K562 (cell line): ENCODE data around the gene PDCD7. TPM values are rescaled to one million over a fixed set of nuclear protein-coding genes. Genes with fewer than 3 reads are reported as not detected.
A peak's percentile ranks its signal among the peaks of the same experiment; 100 is the strongest.

ENCODE experiments used
- ARID1B ChIP-seq: fragments of 450-650 bp; IDR thresholded peaks from 2 replicates; pipeline ENCODE4 v1.6.1; 2016; ENCODE audit warnings: antibody characterized with exemption, mild to moderate bottlenecking, inconsistent platforms
- ARID4B ChIP-seq: sonication (generic); formaldehyde crosslinking; IDR thresholded peaks from 2 replicates; pipeline ENCODE4 v1.8.0; 2022; ENCODE audit warnings: mild to moderate bottlenecking, missing genetic modification reagents
- E2F3 ChIP-seq: fragments of 250-450 bp; sonication (Bioruptor Pico); IDR thresholded peaks from 2 replicates; pipeline ENCODE4 v1.4.0; 2020; ENCODE audit warnings: mild to moderate bottlenecking
- ETV1 ChIP-seq: fragments of 450-650 bp; conservative IDR thresholded peaks from 2 replicates; pipeline ENCODE4 v1.6.1; 2016; ENCODE audit warnings: missing genetic modification characterization, control low read depth, low read depth, missing compliant biosample characterization
- JUND ChIP-seq, 2 experiments: IDR thresholded peaks; 2 replicates in 1 of 2; 3 replicates in 1 of 2; pipeline ENCODE4 v1.6.1; 2011; ENCODE audit warnings: borderline replicate concordance in 2 of 2, low read depth in 2 of 2, low read length in 2 of 2, improper control_type of control experiment in 1 of 2, missing biosample characterization in 1 of 2, missing genetic modification characterization in 1 of 2, missing genetic modification reagents in 1 of 2
- KLF1 ChIP-seq: fragments of 450-650 bp; IDR thresholded peaks from 2 replicates; pipeline ENCODE4 v1.6.1; 2016; ENCODE audit warnings: missing genetic modification characterization, missing compliant biosample characterization
- LEF1 ChIP-seq: fragments of 450-650 bp; IDR thresholded peaks from 2 replicates; pipeline ENCODE4 v1.6.1; 2016; ENCODE audit warnings: mild to moderate bottlenecking
- NONO ChIP-seq, 2 experiments: fragments of 200-400 bp in 1 of 2; fragments of 450-650 bp in 1 of 2; formaldehyde crosslinking in 1 of 2; IDR thresholded peaks; 2 replicates each; pipeline ENCODE4 v1.6.1; 2017; ENCODE audit warnings: low read depth in 2 of 2, mild to moderate bottlenecking in 2 of 2, moderate library complexity in 2 of 2, low read length in 1 of 2
- RB1 ChIP-seq: fragments of 450-650 bp; IDR thresholded peaks from 2 replicates; pipeline ENCODE4 v1.6.1; 2017; ENCODE audit warnings: low read depth, mild to moderate bottlenecking
- ZNF609 ChIP-seq: sonication (generic); formaldehyde crosslinking; IDR thresholded peaks from 2 replicates; pipeline ENCODE4 v1.8.1; 2023; ENCODE audit warnings: missing genetic modification reagents, mild to moderate bottlenecking, borderline replicate concordance
- polyA plus RNA-seq, 8 experiments: library from polyadenylated mRNA; depleted of rRNA in 4 of 8; stranded (reverse) in 5 of 8; unstranded in 3 of 8; fragments of >200 nt; fragmentation: Nextera tagmentation in 2 of 8; fragmentation: Illumina TruSeq in 1 of 8; extraction: Ambion mirVana in 2 of 8; extraction: Trizol in 1 of 8; gene quantifications; 2 replicates each; pipeline versions ENCODE4 v1.2.1 to v1.2.3, GENCODE V29; 2011 to 2014; ENCODE audit warnings: inconsistent platforms in 1 of 8, missing spikeins in 1 of 8
- total RNA-seq, 7 experiments: library from RNA; depleted of rRNA in 6 of 7; stranded (reverse); fragments of >200 nt in 6 of 7; fragmentation: Illumina TruSeq in 2 of 7; extraction: Trizol in 2 of 7; gene quantifications; 2 replicates each; pipeline versions ENCODE4 v1.2.1 to v1.2.3, GENCODE V29; 2011 to 2021; ENCODE audit warnings: low replicate concordance in 1 of 7
- TF ChIP-seq, protein P1 (sequence below), 2 experiments: IDR thresholded peaks in 1 of 2; conservative IDR thresholded peaks in 1 of 2; 2 replicates each; pipeline ENCODE4 v1.6.1; 2016; ENCODE audit warnings: low read depth in 2 of 2, mild to moderate bottlenecking in 1 of 2, missing compliant biosample characterization in 1 of 2, missing genetic modification characterization in 1 of 2, moderate library complexity in 1 of 2

Gene PDCD7
- total and polyA plus RNA-seq, 9 of the 15 experiments (the other 6 are each of a cell fraction or from before 2014, with no cell fraction given): 11.8 to 30.2 (median 18.8) TPM

GRCh38 chr15:65110676-65111292 lies 22.8 kb downstream of the PDCD7 start (continued):
- TF ChIP-seq, protein P1, sequence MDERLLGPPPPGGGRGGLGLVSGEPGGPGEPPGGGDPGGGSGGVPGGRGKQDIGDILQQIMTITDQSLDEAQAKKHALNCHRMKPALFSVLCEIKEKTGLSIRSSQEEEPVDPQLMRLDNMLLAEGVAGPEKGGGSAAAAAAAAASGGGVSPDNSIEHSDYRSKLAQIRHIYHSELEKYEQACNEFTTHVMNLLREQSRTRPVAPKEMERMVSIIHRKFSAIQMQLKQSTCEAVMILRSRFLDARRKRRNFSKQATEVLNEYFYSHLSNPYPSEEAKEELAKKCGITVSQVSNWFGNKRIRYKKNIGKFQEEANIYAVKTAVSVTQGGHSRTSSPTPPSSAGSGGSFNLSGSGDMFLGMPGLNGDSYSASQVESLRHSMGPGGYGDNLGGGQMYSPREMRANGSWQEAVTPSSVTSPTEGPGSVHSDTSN (CRISPR knock-in tag; IDR thresholded peaks at IDR 0.05; ENCODE audit: low read depth): no peak
- TF ChIP-seq, protein P1 (tag; conservative IDR thresholded peaks at IDR 0.05; ENCODE audit: low read depth): no peak
- no peak for TF ChIP-seq NONO (IDR thresholded peaks at IDR 0.05; ENCODE audit: low read depth in 2 of 2, low read length in 1 of 2)
- TF ChIP-seq LEF1: 0 out of 2 replicates have a peak, but pooled peaks have one; percentile 19
- TF ChIP-seq ARID1B: peak; percentile 63
- no peak for TF ChIP-seq RB1
- no peak for TF ChIP-seq ARID4B (CRISPR knock-in tag)
- TF ChIP-seq ZNF609: no peak
- TF ChIP-seq E2F3 (CRISPR knock-in tag): no peak
- TF ChIP-seq KLF1 (tag): no peak
- TF ChIP-seq JUND (IDR thresholded peaks at IDR 0.05; ENCODE audit: borderline replicate concordance, low read depth, low read length): peak; percentile 37; the same call in 1 of the 2 replicates
- TF ChIP-seq JUND (tag; IDR thresholded peaks at IDR 0.05; ENCODE audit: borderline replicate concordance, low read depth, low read length): peak; percentile 34; the same call in 1 of the 3 replicates
- TF ChIP-seq ETV1 (tag): peak; percentile 51
